A549 (cell line): ENCODE results near the gene CD2. TPM values are rescaled to one million over a fixed set of nuclear protein-coding genes. Genes with fewer than 3 reads are reported as not detected.
A peak's percentile ranks its signal among the peaks of the same experiment; 100 is the strongest.

ENCODE experiments used
- ATAC-seq, 2 experiments: fragments of 200-7000 bp in 1 of 2; fragments of >200 bp in 1 of 2; cut with Nextera tagmentation in 1 of 2; cut with Tn5 transposase in 1 of 2; 3 replicates each; pipeline versions ENCODE4 v1.8.0 to v1.9.1; 2018 to 2020; ENCODE audit warnings: mild to moderate bottlenecking in 1 of 2, moderate library complexity in 1 of 2
- CTCF ChIA-PET: fragments of 300-600 bp; sonication (Branson Sonifier 250); formaldehyde crosslinking; extraction: SDS; loops from one replicate; lab custom pipeline; 2021; ENCODE audit warnings: antibody characterized with exemption, inconsistent platforms; lab: Yijun Ruan, JAX
- POLR2A ChIA-PET: fragments of 350-600 bp; formaldehyde crosslinking; extraction: SDS; loops from one replicate; lab custom pipeline; 2021; ENCODE audit warnings: antibody characterized with exemption, inconsistent platforms; lab: Yijun Ruan, JAX
- DNase-seq, 2 experiments: peaks; one replicate each; pipeline versions ENCODE4 v3.0.0 to v3.0.0-alpha.2; 2011 to 2016; ENCODE audit warnings: low read depth in 1 of 2, low spot score in 1 of 2
- FAIRE-seq: peaks from 2 replicates; lab custom pipeline; 2011; peaks lifted over from hg19 to GRCh38; lab: Jason Lieb, UNC
- H3K27ac ChIP-seq, 2 experiments: fragments of >200 bp; sonication (Bioruptor Twin); formaldehyde crosslinking; 3 replicates each; pipeline ENCODE4 v1.5.1; 2016 to 2017
- H3K4me1 ChIP-seq: fragments of >200 bp; sonication (Bioruptor Twin); formaldehyde crosslinking; 3 replicates; pipeline ENCODE4 v1.6.1; 2016
- H3K4me2 ChIP-seq: fragments of >200 bp; sonication (Bioruptor Twin); formaldehyde crosslinking; 3 replicates; pipeline ENCODE4 v1.6.1; 2016
- H3K4me3 ChIP-seq: fragments of >200 bp; sonication (Bioruptor Twin); formaldehyde crosslinking; 3 replicates; pipeline ENCODE4 v1.5.1; 2016
- H3K9me3 ChIP-seq: fragments of >200 bp; sonication (Bioruptor Twin); formaldehyde crosslinking; 3 replicates; pipeline ENCODE4 v1.6.1; 2016
- CBX8 ChIP-seq: fragments of 200-600 bp; sonication (generic); IDR thresholded peaks from 2 replicates; pipeline ENCODE4 v1.6.1; 2016
- FOSB ChIP-seq: fragments of 250-450 bp; sonication (Bioruptor Pico); IDR thresholded peaks from 2 replicates; pipeline ENCODE4 v1.5.0; 2020; ENCODE audit warnings: mild to moderate bottlenecking, moderate library complexity
- FOSL2 ChIP-seq, 2 experiments: fragments of 450-650 bp in 1 of 2; fragments of >200 bp in 1 of 2; sonication (Bioruptor Twin) in 1 of 2; formaldehyde crosslinking; IDR thresholded peaks; 2 replicates each; pipeline versions ENCODE4 v1.5.0 to v1.6.1; 2016 to 2020; ENCODE audit warnings: mild to moderate bottlenecking in 1 of 2, moderate library complexity in 1 of 2
- FOXS1 ChIP-seq: fragments of 250-450 bp; sonication (Bioruptor Pico); IDR thresholded peaks from 2 replicates; pipeline ENCODE4 v1.5.0; 2020; ENCODE audit warnings: mild to moderate bottlenecking, moderate library complexity
- HOXB5 ChIP-seq: fragments of 250-450 bp; sonication (Bioruptor Pico); IDR thresholded peaks from 2 replicates; pipeline ENCODE4 v1.5.0; 2020; ENCODE audit warnings: mild to moderate bottlenecking, moderate library complexity
- PHF8 ChIP-seq: fragments of 200-600 bp; sonication (generic); IDR thresholded peaks from 2 replicates; pipeline ENCODE4 v1.6.1; 2016; ENCODE audit warnings: low read depth, mild to moderate bottlenecking, antibody characterized with exemption, moderate library complexity, borderline replicate concordance
- POLR2A ChIP-seq: IDR thresholded peaks from 2 replicates; pipeline ENCODE4 v1.6.1; 2012; ENCODE audit warnings: mild to moderate bottlenecking, low read length
- POLR2AphosphoS2 ChIP-seq: conservative IDR thresholded peaks from 2 replicates; pipeline ENCODE4 v1.6.1; 2012; ENCODE audit warnings: low read length, improper control_type of control experiment, inconsistent platforms
- RAD21 ChIP-seq, 2 experiments: fragments of >200 bp in 1 of 2; sonication (Bioruptor Twin) in 1 of 2; formaldehyde crosslinking in 1 of 2; IDR thresholded peaks in 1 of 2; conservative IDR thresholded peaks in 1 of 2; 2 replicates in 1 of 2; 3 replicates in 1 of 2; pipeline ENCODE4 v1.6.1; 2012 to 2018; ENCODE audit warnings: inconsistent platforms in 1 of 2
- RARB ChIP-seq: fragments of 250-450 bp; sonication (Bioruptor Pico); IDR thresholded peaks from 2 replicates; pipeline ENCODE4 v1.8.0; 2021; ENCODE audit warnings: mild to moderate bottlenecking, moderate library complexity
- RCOR1 ChIP-seq: fragments of 150-350 bp; IDR thresholded peaks from 2 replicates; pipeline ENCODE4 v1.6.1; 2014; ENCODE audit warnings: antibody characterized with exemption, low read length, low read depth
- RNF2 ChIP-seq: fragments of 200-600 bp; sonication (generic); IDR thresholded peaks from 2 replicates; pipeline ENCODE4 v1.6.1; 2016; ENCODE audit warnings: low read depth, mild to moderate bottlenecking, antibody characterized with exemption, moderate library complexity, borderline replicate concordance
- SMC3 ChIP-seq: fragments of >200 bp; sonication (Bioruptor Twin); formaldehyde crosslinking; IDR thresholded peaks from 3 replicates; pipeline ENCODE4 v1.6.1; 2018; ENCODE audit warnings: inconsistent platforms
- ZC3H11A ChIP-seq: fragments of 450-650 bp; IDR thresholded peaks from 2 replicates; pipeline ENCODE4 v1.6.1; 2014; ENCODE audit warnings: antibody characterized with exemption, mild to moderate bottlenecking
- ZNF302 ChIP-seq: fragments of 250-450 bp; sonication (Bioruptor Pico); IDR thresholded peaks from 2 replicates; pipeline ENCODE4 v1.9.0; 2021; ENCODE audit warnings: inconsistent platforms, mild to moderate bottlenecking, moderate library complexity
- WGBS: methylation state at CpG from one replicate; pipeline ENCODE4 v1.1.6; 2017; ENCODE audit errors: missing lambda C conversion rate; 5-methylcytosine and 5-hydroxymethylcytosine counted together
- polyA plus RNA-seq, 4 experiments: library from polyadenylated mRNA; depleted of rRNA in 3 of 4; stranded (reverse); fragments of >200 nt; fragmentation: RNase III in 1 of 4; extraction: RNeasy Plus Mini Kit Qiagen cat#74134 plus additional on column Dnase treatment in 1 of 4; gene quantifications; 2 replicates in 3 of 4; 3 replicates in 1 of 4; pipeline ENCODE4 v1.2.3, GENCODE V29; 2011 to 2017
- TF ChIP-seq, protein P1 (sequence below): fragments of >200 bp; sonication (Bioruptor Twin); formaldehyde crosslinking; IDR thresholded peaks from 3 replicates; pipeline ENCODE4 v1.5.1; 2016
- TF ChIP-seq, protein P2 (sequence below): fragments of >200 bp; sonication (Bioruptor Twin); formaldehyde crosslinking; IDR thresholded peaks from 2 replicates; pipeline ENCODE4 v1.6.1; 2016
- TF ChIP-seq, protein P3 (sequence below): fragments of 250-450 bp; sonication (Bioruptor Pico); IDR thresholded peaks from 2 replicates; pipeline ENCODE4 v1.5.0; 2020; ENCODE audit warnings: low read depth, mild to moderate bottlenecking, moderate library complexity
- TF ChIP-seq, protein P4 (sequence below): IDR thresholded peaks from 2 replicates; pipeline ENCODE4 v1.6.1; 2012; ENCODE audit warnings: low read depth, borderline replicate concordance

Gene CD2
- polyA plus RNA-seq, 2 of the 4 experiments (the other 2 are of a cell fraction), result not detected

DNA sequence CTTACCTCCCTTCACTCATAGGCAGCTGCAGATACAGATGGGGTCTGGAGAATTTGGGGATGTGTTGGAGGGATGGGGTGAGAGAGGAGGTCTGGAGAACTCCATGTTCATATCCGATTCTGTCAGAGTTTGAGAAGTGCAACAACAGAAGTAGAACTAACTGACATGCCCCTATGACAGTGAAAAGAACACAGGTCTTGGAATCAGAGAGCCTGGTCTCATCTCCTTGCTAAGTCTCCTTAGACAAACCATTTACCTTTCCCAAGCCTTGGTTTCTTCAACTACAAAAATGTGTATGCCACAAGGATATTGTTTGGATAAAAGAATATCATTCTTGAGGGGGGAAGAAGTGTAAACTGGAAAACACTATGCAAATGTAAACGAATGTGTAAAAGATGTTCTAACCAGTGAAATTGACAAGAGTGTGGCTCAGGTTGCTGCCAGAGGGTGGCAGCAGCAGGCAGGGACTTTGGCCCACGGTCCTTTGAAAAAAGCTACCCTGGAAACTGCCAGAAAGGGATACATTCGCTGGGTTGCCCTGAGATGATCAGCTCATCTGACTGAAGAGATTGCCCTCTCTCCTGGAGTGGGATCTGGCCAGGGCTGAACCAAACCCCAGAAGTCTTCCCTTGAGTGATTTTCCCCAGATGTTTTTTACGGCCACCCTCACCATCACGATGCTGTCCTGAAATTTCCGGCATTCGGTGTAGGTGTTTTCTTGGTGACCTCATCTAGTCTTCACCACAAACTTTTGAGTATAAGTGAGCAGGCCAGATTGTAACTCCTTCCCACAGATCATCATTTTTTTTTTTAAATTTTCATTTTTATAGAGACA lies 17.0 kb upstream of the CD2 start:
- CTCF ChIA-PET, result interaction anchor here (0.7 to 4.7 kb wide), 25 partner anchors 10 to 554 kb away, joined by 3 to 48 read pairs (median 4); partner anchors contain the start of gene TTF2
- TF ChIP-seq RAD21 (conservative IDR thresholded peaks at IDR 0.05 in 1 of 2, IDR thresholded peaks at IDR 0.05 in 1 of 2), result peak; percentile 84 to 85
- peak; percentile 89 for TF ChIP-seq SMC3
- TF ChIP-seq RCOR1, result no peak
- TF ChIP-seq, protein P1, sequence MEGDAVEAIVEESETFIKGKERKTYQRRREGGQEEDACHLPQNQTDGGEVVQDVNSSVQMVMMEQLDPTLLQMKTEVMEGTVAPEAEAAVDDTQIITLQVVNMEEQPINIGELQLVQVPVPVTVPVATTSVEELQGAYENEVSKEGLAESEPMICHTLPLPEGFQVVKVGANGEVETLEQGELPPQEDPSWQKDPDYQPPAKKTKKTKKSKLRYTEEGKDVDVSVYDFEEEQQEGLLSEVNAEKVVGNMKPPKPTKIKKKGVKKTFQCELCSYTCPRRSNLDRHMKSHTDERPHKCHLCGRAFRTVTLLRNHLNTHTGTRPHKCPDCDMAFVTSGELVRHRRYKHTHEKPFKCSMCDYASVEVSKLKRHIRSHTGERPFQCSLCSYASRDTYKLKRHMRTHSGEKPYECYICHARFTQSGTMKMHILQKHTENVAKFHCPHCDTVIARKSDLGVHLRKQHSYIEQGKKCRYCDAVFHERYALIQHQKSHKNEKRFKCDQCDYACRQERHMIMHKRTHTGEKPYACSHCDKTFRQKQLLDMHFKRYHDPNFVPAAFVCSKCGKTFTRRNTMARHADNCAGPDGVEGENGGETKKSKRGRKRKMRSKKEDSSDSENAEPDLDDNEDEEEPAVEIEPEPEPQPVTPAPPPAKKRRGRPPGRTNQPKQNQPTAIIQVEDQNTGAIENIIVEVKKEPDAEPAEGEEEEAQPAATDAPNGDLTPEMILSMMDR, result peak; percentile 74
- TF ChIP-seq, all 56 proteins: peak for 3
- Histone ChIP-seq H3K4me1 (no peaks in the 10 kb centered on the region), H3K9me3 (no peaks in the 10 kb centered on the region), H3K4me3 (no peak overlapping the region), H3K27ac (no peak overlapping the region), H3K4me2 (no peak overlapping the region)
- ATAC-seq (peak; percentile 66 to 77; a peak in 5 of 6 replicates), DNase-seq (peak; percentile 29 to 44), FAIRE-seq (no peak)
- WGBS, result 50% methylated on average over 8 of the region's 8 CpGs
- POLR2A ChIA-PET, result interaction anchor here (0.6 kb wide), 1 partner anchor 143 kb away, joined by 4 read pairs; no protein-coding TSS in a partner anchor

DNA sequence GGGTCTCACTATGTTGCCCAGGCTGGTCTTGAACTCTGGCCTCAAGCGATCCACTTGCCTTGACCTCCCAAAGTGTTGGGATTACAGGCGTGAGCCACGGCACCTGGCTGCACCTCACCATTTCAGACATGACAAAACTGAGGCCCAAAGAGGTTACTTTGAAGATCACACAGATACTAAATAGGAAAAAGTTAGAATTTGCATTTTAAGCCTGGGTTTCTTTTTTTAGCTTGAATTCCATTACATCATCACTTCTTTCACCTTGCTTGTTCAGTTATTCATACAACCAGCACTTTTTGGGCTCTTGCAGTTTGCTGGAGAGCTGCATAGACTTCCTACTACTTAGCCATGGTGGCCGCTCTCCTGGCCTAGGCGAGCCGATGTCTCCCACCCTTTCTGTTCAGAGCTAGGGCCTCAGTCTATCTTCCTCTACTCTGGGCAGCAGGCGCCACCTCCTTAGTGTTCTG lies 16.3 kb upstream of the CD2 start:
- Histone ChIP-seq H3K4me1 (no peaks in the 10 kb centered on the region), H3K4me2 (no peak overlapping the region), H3K9me3 (peaks cover under 1% of the 10 kb centered on the region; the same call in 1 of the 3 replicates), H3K27ac (no peak overlapping the region), H3K4me3 (no peak overlapping the region)
- no peak for TF ChIP-seq ZNF302 (CRISPR knock-in tag)
- TF ChIP-seq POLR2A, result no peak
- no peak for TF ChIP-seq POLR2AphosphoS2
- TF ChIP-seq, protein P2, sequence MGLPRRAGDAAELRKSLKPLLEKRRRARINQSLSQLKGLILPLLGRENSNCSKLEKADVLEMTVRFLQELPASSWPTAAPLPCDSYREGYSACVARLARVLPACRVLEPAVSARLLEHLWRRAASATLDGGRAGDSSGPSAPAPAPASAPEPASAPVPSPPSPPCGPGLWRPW, result no peak
- TF ChIP-seq HOXB5 (CRISPR knock-in tag), result no peak
- no peak for TF ChIP-seq CBX8
- TF ChIP-seq ZC3H11A, result no peak
- TF ChIP-seq, protein P3, sequence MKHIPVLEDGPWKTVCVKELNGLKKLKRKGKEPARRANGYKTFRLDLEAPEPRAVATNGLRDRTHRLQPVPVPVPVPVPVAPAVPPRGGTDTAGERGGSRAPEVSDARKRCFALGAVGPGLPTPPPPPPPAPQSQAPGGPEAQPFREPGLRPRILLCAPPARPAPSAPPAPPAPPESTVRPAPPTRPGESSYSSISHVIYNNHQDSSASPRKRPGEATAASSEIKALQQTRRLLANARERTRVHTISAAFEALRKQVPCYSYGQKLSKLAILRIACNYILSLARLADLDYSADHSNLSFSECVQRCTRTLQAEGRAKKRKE (CRISPR knock-in tag), result no peak
- no peak for TF ChIP-seq FOSL2 (IDR thresholded peaks at IDR 0.05)
- TF ChIP-seq FOSL2 (CRISPR knock-in tag; IDR thresholded peaks at IDR 0.05), result no peak
- TF ChIP-seq RARB, result no peak
- TF ChIP-seq PHF8, result no peak
- TF ChIP-seq RNF2, result no peak
- no peak for ATAC-seq
- no peak for DNase-seq
- WGBS, result 75% methylated on average over 7 of the region's 7 CpGs
- FAIRE-seq, result no peak
- ChIA-PET POLR2A (no interaction called here), CTCF (interaction anchor here (0.6 to 4.7 kb wide), 26 partner anchors 9 to 553 kb away, joined by 3 to 48 read pairs (median 4); partner anchors contain the start of gene TTF2)

DNA sequence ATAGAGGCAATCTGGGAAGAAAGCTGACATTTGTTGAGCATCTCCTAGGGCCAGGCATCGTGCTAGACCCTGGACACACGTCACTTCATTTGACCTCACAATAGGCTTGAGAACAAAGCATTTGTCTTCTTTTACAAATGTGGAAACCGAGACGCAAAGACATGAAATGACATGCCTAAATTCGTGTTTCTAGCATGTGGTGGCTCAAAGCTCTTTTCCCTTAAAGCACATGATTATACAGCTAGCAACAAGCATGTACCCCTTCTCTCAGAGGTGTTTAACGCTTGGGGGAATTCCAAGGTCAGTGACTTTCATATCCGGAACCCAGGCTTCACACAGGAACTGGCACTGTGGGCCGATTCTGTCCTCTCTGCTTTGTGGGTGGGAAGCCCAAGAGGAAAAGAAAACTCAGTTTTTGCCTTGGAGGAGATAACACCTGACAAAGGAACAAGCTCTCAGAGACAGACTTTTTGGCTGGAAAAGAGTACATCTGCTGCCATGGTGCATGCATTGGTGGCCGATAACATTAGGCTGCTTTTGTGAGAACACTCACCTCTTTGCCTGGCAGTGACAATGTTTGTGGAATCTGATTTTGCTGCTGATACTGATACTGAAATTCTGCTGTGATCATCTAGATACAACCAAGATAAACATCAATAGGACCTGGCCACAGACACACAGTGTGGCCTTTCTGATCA lies 15.4 kb upstream of the CD2 start:
- no peak for ATAC-seq
- CTCF ChIA-PET, result interaction anchor here (1.1 to 4.7 kb wide), 5 partner anchors 15 to 319 kb away, joined by 4 to 48 read pairs (median 6); partner anchors contain the start of gene TTF2
- FAIRE-seq, result no peak
- TF ChIP-seq, protein P4, sequence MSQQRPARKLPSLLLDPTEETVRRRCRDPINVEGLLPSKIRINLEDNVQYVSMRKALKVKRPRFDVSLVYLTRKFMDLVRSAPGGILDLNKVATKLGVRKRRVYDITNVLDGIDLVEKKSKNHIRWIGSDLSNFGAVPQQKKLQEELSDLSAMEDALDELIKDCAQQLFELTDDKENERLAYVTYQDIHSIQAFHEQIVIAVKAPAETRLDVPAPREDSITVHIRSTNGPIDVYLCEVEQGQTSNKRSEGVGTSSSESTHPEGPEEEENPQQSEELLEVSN, result no peak
- no peak for TF ChIP-seq ZNF302 (CRISPR knock-in tag)
- no peak for TF ChIP-seq FOXS1
- TF ChIP-seq POLR2AphosphoS2, result no peak
- no peak for TF ChIP-seq FOSB (CRISPR knock-in tag)
- Histone ChIP-seq H3K27ac (no peak overlapping the region), H3K4me3 (no peak overlapping the region), H3K9me3 (peaks cover 10% of the 10 kb centered on the region), H3K4me1 (no peaks in the 10 kb centered on the region), H3K4me2 (no peak overlapping the region)
- DNase-seq, result no peak
- POLR2A ChIA-PET, result no interaction called here
- WGBS, result 63% methylated on average over 7 of the region's 9 CpGs
